ENCODE measurements around the gene LRRD1. TPM values are rescaled to one million over a fixed set of nuclear protein-coding genes. Genes with fewer than 3 reads are reported as not detected.
"Not testable (repeated sequence)": the region's sequence is repeated elsewhere in the genome, so short reads cannot be mapped to it uniquely, and the experiment has no call there.

Gene LRRD1
- total RNA-seq, 2 donors from 2014 or later, result not detected

DNA sequence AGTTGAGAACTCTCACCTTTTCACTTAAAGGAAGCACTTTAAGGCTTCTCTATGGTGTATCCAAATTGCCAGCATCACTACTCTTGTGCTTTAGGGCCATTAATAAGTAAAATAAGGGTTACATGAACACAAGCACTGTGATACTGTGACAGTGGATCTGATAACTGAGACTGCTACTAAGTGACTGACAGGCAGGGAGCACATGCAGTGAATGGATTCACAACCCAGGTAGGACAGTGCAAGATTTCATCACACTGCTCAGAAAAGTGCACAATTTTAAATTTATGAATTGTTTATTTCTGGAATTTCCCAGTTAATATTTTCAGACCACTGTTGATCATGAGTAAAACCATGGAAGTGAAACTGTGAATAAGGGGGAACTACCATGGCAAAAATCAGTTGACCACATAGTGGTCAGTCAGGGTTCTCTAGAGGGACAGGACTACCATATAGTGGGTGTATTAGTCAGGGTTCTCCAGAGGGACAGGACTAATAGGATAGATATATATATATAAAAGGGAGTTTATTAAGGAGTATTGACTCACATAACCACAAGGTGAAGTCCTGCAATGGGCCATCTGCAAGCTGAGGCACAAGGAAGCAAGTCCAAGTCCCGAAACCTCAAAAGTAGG, 23.7 kb downstream of the LRRD1 start:
- H3K27me3 ChIP-seq, result no peaks in the 10 kb centered on the region
- H3K4me3 ChIP-seq, result no peak overlapping the region
- H3K4me1 ChIP-seq, result no peaks in the 10 kb centered on the region
- H3K36me3 ChIP-seq (replicated peaks in 1 of 2; ENCODE audit: insufficient read depth in 1 of 2, low read depth in 2 of 2), result no peaks in the 10 kb centered on the region
- intact Hi-C loops (cut with DNase I), result no loop called here
- WGBS, 2 donors, result 94 to 100% methylated on average over 1 of the region's 1 CpG
- no peak for DNase-seq
- TF ChIP-seq, protein P1, sequence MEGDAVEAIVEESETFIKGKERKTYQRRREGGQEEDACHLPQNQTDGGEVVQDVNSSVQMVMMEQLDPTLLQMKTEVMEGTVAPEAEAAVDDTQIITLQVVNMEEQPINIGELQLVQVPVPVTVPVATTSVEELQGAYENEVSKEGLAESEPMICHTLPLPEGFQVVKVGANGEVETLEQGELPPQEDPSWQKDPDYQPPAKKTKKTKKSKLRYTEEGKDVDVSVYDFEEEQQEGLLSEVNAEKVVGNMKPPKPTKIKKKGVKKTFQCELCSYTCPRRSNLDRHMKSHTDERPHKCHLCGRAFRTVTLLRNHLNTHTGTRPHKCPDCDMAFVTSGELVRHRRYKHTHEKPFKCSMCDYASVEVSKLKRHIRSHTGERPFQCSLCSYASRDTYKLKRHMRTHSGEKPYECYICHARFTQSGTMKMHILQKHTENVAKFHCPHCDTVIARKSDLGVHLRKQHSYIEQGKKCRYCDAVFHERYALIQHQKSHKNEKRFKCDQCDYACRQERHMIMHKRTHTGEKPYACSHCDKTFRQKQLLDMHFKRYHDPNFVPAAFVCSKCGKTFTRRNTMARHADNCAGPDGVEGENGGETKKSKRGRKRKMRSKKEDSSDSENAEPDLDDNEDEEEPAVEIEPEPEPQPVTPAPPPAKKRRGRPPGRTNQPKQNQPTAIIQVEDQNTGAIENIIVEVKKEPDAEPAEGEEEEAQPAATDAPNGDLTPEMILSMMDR (IDR thresholded peaks at IDR 0.05), result no peak
- TF ChIP-seq POLR2A (IDR thresholded peaks at IDR 0.05), result no peak
- no peak overlapping the region for H3K27ac ChIP-seq
- no peaks in the 10 kb centered on the region for H3K9me3 ChIP-seq
- no peak for ATAC-seq

DNA sequence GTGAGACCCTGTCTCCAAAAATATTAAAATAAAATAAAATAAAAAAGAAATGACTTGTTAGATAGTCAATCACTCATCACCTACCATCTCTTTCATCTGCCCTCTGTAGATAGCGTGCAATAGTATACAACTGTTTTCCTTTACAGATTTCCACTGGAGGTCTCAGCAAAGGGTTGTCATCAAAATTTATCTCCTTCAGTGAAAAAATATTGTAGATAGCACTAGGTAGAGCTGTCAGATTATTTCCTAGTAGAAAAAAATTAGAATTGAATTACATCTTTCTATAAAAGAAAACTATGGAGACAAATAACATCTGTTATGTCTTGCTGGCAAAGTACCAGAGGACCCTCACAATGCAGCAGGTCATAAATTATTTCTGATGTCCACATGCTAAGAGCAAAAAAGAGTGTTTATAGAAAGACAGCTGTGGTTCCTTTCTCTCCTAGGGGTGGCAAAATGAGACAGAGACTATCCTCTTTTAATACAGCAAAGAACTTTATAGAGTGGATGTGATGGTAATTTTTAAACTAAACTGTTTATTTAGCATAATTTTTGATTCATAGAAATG, 28.4 kb downstream of the LRRD1 start:
- no peak for ATAC-seq
- intact Hi-C loops (cut with DNase I), result no loop called here
- Histone ChIP-seq H3K4me3 (no peak overlapping the region), H3K27me3 (no peaks in the 10 kb centered on the region), H3K9me3 (no peaks in the 10 kb centered on the region), H3K27ac (no peak overlapping the region), H3K36me3 (replicated peaks in 1 of 2; ENCODE audit: insufficient read depth in 1 of 2, low read depth in 2 of 2) (no peaks in the 10 kb centered on the region), H3K4me1 (no peaks in the 10 kb centered on the region)
- TF ChIP-seq, protein P1 (IDR thresholded peaks at IDR 0.05), result no peak
- TF ChIP-seq POLR2A (IDR thresholded peaks at IDR 0.05), result no peak
- 82 to 83% methylated on average over 1 of the region's 1 CpG for WGBS, 2 donors
- DNase-seq, result no peak

DNA sequence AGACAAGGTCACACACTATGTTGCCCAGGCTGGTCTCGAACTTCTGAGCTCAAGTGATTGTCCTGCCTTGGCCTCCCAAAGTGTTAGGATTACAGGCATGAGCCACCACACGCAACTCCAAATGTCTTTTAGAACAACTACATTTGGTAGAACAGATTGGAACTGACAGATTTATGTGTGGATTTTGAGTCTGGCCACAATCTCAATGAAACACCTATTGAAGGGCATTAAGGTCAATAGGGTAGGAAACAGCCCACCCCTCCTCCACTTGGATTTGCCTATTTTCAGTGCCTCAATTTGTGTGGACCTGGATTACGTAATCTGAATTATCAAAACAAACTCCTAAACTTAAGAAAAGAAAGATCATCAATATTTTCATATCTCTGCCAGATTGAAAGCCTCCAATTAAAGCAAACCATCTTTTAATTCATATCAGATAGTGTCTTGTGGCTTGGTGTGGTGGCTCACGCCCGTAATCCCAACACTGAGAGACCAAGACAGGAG, 29.2 kb downstream of the LRRD1 start:
- Histone ChIP-seq H3K4me3 (no peak overlapping the region), H3K27me3 (no peaks in the 10 kb centered on the region), H3K4me1 (no peaks in the 10 kb centered on the region), H3K36me3 (replicated peaks in 1 of 2; ENCODE audit: insufficient read depth in 1 of 2, low read depth in 2 of 2) (no peaks in the 10 kb centered on the region), H3K9me3 (no peaks in the 10 kb centered on the region), H3K27ac (no peak overlapping the region)
- ATAC-seq (no peak), DNase-seq (no peak)
- WGBS, 2 donors, result 84 to 85% methylated on average over 5 of the region's 5 CpGs
- TF ChIP-seq, protein P1 (IDR thresholded peaks at IDR 0.05), result no peak
- no peak for TF ChIP-seq POLR2A (IDR thresholded peaks at IDR 0.05)
- intact Hi-C loops (cut with DNase I), result no loop called here

DNA sequence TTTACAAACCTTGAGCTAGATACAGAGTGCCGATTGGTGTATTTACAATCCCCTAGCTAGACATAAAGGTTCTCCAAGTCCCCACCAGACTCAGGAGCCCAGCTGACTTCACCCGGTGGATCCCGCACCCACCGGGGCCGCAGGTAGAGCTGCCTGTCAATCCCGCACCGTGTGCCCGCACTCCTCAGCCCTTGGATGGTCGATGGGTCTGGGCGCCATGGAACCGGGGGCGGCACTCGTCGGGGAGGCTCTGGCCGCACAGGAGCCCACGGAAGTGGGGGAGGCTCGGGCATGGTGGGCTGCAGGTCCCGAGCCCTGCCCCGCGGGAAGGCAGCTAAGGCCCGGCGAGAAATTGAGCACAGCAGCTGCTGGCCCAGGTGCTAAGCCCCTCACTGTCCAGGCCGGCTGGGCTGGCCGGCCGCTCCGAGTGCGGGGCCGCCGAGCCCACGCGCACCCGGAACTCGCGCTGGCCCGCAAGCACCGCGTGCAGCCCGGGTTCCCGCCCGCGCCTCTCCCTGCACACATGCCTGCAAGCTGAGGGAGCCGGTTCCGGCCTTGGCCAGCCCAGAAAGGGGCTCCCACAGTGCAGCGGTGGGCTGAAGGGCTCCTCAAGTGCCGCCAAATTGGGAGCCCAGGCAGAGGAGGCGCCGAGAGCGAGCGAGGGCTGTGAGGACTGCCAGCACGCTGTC, 35.6 kb downstream of the LRRD1 start:
- not testable (repeated sequence) for H3K27ac ChIP-seq

DNA sequence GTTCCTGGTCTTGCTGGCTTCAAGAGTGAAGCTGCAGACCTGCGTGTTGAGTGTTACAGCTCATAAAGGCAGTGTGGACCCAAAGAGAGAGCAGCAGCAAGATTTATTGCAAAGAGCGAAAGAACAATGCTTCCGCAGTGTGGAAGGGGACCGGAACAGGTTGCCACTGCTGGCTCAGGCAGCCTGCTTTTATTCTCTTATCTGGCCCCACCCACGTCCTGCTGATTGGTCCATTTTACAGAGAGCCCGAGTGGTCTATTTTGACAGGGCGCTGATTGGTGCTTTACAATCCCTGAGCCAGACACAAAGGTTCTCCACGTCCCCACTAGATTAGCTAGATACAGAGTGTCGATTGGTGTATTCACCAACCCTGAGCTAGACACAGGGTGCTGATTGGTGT, 36.2 kb downstream of the LRRD1 start:
- H3K27ac ChIP-seq; ATAC-seq; H3K27me3 ChIP-seq; intact Hi-C loops (cut with DNase I); H3K4me1 ChIP-seq; H3K9me3 ChIP-seq; DNase-seq; H3K4me3 ChIP-seq; H3K36me3 ChIP-seq (replicated peaks in 1 of 2; ENCODE audit: insufficient read depth in 1 of 2, low read depth in 2 of 2): not testable (repeated sequence)
- WGBS, 2 donors, result 83 to 91% methylated on average over 9 of the region's 9 CpGs

More for the DNA sequence above, 35.6 kb downstream of the LRRD1 start:
- intact Hi-C loops (cut with DNase I); H3K9me3 ChIP-seq; H3K4me3 ChIP-seq; DNase-seq; ATAC-seq; H3K36me3 ChIP-seq (replicated peaks in 1 of 2; ENCODE audit: insufficient read depth in 1 of 2, low read depth in 2 of 2); H3K4me1 ChIP-seq; H3K27me3 ChIP-seq: not testable (repeated sequence)
- WGBS, 2 donors, result 94 to 96% methylated on average over 12 to 35 of the region's 50 CpGs

All from body of pancreas (tissue), 4 donors.